Bronchial epithelial cell (primary cell): ENCODE data around the gene PDLIM1. TPM values are rescaled to one million over a fixed set of nuclear protein-coding genes. Genes with fewer than 3 reads are reported as not detected.

Source experiments
- DNase-seq: peaks from one replicate; pipeline ENCODE4 v3.0.0-alpha.2; 2010; ENCODE audit warnings: low read depth
- FAIRE-seq: peaks from 2 replicates; lab custom pipeline; 2011; peaks lifted over from hg19 to GRCh38; lab: Jason Lieb, UNC
- H3K27me3 ChIP-seq: 2 replicates; pipeline ENCODE4 v1.5.1; 2011; ENCODE audit warnings: low read length; ENCODE audit not compliant: control insufficient read depth, insufficient read depth
- H3K36me3 ChIP-seq: 2 replicates; pipeline ENCODE4 v1.5.1; 2011; ENCODE audit warnings: low read length; ENCODE audit not compliant: control insufficient read depth, insufficient read depth
- H3K4me3 ChIP-seq: 2 replicates; pipeline ENCODE4 v1.5.1; 2011; ENCODE audit warnings: mild to moderate bottlenecking, low read depth, low read length, control low read depth
- total RNA-seq: library from RNA; depleted of rRNA; stranded (reverse); fragments of >200 nt; gene quantifications from 2 replicates; pipeline ENCODE4 v1.2.1, GENCODE V29; 2014
- TF ChIP-seq, protein P1 (sequence below): IDR thresholded peaks from 2 replicates; pipeline ENCODE4 v1.5.1; 2011; ENCODE audit warnings: mild to moderate bottlenecking, moderate library complexity, low read length, control low read depth, inconsistent platforms; ENCODE audit not compliant: insufficient read depth, severe bottlenecking

Gene PDLIM1
- total RNA-seq, 1 donor from 2014 or later: 19.2 TPM

DNA sequence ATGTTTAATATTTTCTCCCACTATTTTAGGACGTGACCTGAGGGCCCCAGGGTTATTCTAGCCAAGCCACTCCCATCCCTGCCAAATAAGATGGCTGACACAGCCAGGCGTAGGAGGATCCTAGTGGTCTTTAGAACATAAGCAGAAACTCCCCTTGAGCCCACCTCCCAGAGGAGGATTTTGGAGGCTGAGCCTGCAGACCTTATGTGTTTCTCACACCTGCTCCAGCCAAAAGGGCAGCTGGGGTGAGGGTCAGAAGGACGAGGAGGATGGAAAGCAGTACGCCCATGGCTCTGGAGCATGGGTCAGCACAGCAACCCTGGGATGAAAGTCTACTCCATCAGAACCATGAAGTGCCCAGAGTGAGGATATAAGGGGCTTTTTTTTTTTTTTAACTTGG, 39.9 kb downstream of the PDLIM1 start:
- Histone ChIP-seq H3K4me3 (no peak overlapping the region), H3K36me3 (peaks cover 22% of the 10 kb centered on the region), H3K27me3 (no peaks in the 10 kb centered on the region)
- TF ChIP-seq, protein P1, sequence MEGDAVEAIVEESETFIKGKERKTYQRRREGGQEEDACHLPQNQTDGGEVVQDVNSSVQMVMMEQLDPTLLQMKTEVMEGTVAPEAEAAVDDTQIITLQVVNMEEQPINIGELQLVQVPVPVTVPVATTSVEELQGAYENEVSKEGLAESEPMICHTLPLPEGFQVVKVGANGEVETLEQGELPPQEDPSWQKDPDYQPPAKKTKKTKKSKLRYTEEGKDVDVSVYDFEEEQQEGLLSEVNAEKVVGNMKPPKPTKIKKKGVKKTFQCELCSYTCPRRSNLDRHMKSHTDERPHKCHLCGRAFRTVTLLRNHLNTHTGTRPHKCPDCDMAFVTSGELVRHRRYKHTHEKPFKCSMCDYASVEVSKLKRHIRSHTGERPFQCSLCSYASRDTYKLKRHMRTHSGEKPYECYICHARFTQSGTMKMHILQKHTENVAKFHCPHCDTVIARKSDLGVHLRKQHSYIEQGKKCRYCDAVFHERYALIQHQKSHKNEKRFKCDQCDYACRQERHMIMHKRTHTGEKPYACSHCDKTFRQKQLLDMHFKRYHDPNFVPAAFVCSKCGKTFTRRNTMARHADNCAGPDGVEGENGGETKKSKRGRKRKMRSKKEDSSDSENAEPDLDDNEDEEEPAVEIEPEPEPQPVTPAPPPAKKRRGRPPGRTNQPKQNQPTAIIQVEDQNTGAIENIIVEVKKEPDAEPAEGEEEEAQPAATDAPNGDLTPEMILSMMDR: no peak
- DNase-seq (no peak), FAIRE-seq (no peak)

DNA sequence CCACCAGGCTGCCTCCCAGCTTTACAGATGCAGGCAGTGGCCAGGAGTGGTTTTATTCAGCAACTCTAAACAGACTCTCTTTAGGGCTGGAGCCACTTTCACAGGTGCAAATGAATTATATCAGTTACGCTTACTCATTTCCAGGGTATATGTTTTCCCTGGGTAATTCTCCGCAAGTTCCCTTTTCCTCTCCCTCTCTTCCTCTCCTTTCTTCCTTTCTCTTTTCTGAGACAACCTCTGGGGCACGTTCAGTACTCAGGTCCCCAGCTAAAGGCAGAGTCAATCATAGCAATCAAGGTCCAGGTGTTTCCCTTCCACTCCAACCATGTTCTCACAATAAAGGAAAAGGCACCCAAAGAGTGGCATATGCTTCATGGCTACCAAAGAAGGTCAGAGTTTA, 41.3 kb downstream of the PDLIM1 start:
- TF ChIP-seq, protein P1: no peak
- FAIRE-seq (no peak), DNase-seq (no peak)
- no peaks in the 10 kb centered on the region for H3K27me3 ChIP-seq
- peaks cover 28% of the 10 kb centered on the region for H3K36me3 ChIP-seq
- H3K4me3 ChIP-seq: no peak overlapping the region

DNA sequence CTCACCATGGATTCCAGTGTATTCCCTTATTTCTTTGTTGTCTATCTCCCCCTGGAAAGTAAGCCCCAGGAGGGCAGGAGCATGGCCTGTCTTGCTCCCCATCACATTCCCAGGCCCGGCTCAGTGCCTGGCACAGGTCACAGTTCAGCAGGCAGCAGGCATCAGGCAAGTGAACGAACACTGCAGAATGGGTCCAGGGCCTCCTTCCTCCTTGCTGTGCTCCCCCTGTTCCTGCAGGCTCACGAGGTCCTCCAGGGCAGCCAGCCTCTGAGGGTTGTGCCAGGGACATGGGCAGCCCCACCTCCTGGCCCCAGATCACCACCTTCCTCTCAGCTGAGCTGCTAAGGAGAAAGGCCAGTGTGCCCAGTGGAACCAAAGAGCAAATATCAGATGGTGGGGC, 41.8 kb downstream of the PDLIM1 start:
- DNase-seq (no peak), FAIRE-seq (no peak)
- Histone ChIP-seq H3K4me3 (no peak overlapping the region), H3K27me3 (no peaks in the 10 kb centered on the region), H3K36me3 (peaks cover 31% of the 10 kb centered on the region)
- TF ChIP-seq, protein P1: no peak

DNA sequence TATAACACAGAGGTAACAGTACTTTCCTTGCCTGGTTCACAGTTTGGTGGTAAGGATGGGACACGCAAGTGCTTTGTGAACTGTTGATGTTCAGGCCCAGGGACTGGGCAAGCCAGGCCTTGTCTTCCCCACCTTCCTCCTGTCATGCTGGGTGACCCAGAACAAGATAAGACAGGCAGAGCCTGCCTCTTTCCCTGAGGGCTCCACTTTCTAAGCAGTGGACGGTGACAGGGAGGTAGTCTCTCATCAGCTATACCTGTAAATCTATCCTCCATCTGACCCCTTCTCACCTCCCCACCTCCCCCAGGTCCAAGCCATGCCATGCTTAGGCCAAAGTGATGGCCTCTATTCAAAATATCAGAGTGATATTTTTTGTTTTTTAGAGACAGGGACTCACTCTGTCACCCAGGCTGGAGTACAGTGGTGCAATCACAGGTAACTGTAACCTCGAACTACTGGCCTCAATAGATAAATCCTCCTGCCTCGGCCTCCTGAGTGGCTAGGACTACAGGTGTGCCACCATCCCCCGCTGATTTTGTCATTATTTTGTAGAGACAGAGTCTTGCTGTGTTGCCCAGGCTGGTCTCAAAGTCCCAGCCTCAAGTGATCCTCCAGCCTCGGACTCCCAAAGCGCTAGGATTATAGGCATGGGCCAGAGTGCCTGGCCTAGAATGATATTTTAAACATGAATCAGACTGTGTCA, 42.8 kb downstream of the PDLIM1 start:
- DNase-seq (peak; percentile 91), FAIRE-seq (no peak)
- TF ChIP-seq, protein P1: no peak
- no peaks in the 10 kb centered on the region for H3K27me3 ChIP-seq
- H3K4me3 ChIP-seq: no peak overlapping the region
- H3K36me3 ChIP-seq: peaks cover 33% of the 10 kb centered on the region

DNA sequence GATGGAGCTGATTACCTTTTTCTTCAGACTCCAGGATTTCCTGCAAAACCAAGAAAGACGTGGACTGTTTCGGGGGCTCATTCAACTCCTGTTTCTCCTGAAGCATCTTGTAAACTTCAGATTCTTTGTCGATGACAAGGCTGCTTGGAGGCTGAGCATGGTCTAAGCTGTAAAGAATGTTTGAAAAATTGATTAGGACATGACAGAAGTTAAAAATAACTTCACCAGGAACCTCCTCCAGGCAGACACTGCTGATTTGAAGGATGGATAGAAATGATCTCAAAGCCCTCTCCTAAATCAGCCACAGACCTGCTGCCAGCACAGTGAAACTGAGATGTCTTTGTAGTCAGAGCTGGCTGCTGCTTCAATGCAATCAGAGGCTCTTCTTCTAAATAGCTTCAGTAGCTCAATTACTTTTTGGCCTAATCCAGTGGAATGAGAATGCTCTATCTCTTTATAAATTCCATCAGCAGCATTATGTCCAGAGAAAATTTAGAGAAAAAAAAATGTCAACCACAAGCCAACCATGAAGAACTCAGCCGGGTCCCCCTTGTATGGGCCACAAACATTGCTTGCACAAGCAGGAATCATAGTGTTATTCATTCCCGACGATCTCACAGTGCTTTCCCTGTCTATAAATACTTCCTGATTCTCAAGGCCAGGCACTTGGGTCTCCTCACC, 43.5 kb downstream of the PDLIM1 start:
- Histone ChIP-seq H3K36me3 (peaks cover 36% of the 10 kb centered on the region), H3K27me3 (no peaks in the 10 kb centered on the region), H3K4me3 (no peak overlapping the region)
- DNase-seq (peak; percentile 50), FAIRE-seq (no peak)
- TF ChIP-seq, protein P1: no peak
